HS-27A (cell line): ENCODE measurements around the gene METTL15.
"Not testable (repeated sequence)": the region's sequence is repeated elsewhere in the genome, so short reads cannot be mapped to it uniquely, and the experiment has no call there.

Experiments used
- DNase-seq: peaks from one replicate; pipeline ENCODE4 v3.0.0-alpha.2; 2012; ENCODE audit warnings: low read depth, missing footprints

The METTL15 gene

DNA sequence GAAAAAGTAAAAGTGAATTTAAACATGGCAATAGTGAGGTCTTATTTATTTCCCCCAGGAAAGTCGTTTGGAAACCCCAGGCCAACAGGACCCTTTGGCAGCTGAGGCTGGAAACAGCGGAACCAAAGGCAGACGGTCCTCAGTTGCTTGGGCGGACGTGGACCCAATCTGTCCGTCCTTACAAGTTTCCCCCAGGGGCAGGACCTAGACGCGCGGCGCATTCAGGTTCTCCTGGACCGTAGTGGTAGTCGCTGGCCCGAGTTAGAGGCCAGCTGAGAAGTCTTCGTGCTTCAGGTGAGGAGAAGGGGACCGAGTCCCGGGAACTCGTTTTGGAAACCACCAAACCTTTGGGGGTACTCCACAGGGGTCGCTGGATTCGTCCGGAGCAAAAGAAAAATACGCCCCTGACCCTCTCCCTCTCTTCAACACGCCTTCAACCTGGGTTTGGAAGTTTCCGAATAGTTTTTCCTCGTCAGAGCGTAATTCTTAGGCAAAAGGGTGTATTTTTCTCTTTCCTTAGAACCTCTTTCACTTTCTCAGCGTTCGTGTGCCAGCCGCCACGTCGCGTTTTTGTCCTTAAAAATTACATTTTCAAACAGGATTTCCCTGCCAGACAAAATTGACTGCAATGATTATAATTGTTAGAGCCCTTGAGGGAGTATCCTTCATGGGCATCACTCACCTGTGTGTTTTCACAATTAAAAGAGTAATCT, 2.1 kb downstream of the METTL15 start:
- DNase-seq = peak; percentile 62

DNA sequence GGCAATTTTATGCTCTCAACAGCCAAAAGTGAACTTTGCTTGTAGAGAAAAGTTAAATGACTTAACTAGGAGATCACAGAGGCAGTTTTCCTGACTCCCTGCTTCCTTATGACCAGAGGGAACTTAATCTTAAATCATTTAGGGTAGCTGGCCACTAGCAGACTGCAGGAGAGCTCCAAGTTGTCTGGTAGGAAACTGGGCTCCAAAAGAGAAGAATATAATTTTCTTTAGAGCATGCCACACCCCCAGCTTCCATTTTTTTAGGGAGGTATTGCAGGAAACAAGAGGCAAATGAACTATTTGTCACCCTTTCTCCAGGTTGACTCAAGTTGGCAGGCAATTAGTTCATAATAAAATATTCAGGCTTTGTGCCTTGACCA, 2.6 kb downstream of the METTL15 start:
- no peak for DNase-seq

DNA sequence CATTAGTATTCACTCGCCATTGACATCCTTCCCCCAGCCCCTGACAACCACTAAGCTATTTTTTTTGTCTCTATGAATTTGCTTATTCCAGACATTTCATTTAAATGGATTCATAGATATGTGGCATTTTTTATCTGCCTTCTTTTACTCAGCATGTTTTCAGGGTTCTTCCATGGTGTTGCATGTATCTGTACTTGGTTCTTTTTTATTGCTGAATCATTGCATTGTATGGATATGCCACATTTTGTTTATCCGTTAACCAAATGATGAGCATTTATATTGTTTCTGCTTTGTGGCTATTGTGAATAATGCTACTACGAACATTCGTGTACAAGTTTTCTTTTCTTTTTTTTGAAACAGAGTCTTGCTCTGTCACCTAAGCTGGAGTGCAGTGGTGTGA, 5.9 kb downstream of the METTL15 start:
- DNase-seq = no peak

DNA sequence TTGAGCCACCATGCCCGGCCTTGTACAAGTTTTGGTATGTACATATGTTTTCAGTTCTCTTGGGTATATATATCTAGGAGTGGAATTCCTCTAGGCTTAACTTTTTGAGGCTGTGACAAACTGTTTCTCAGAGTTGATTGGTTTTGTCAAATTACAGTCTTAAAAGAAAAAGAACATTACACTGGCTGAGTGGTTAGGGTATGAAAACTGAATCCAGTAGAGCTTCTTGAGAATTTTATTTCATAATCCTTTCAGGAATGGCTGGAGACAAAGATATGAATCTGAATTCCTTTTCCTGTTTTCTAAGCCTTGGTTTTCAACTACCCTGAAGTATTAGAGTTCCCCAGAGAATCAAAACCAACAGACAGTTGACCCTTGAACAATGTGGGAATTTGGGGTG, 6.5 kb downstream of the METTL15 start:
- no peak for DNase-seq

DNA sequence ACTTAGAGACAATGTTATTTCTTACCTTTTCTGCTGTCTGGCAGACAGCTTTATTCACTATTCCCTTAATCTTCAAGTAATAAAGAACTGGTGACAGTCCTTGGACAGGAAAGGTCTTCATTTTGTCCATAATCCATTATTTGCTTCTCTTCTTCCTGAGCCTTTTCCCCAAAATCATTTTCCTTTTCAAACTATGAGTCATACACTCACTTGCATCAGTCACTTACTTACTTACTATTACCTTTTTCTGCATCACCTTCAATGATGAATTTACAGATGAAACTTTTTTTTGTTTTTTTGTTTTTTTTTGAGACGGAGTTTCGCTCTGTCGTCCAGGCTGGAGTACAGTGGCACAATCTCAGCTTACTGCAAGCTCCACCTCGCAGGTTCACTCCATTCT, 9.5 kb downstream of the METTL15 start:
- no peak for DNase-seq

DNA sequence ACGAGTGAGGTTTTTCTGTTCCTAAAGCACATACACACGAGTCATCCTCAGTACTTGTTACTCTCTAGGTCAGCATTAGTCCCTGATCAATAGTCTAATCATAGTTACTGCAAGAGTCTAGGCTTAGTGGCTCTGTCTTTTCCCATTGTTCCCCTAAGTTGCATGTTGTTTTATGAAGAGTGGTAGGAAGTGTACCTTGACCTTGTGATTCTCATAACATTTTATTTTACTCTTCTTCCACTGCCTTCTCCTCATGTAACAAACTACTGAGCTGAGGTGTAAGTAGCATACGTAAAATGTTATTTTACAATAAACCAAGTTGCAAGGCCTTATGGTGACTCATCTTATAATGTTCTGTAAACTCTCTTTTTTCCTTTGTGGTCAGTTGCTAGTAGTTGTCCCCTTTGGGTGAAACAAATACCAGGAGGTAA, 15.0 kb downstream of the METTL15 start:
- DNase-seq = no peak

DNA sequence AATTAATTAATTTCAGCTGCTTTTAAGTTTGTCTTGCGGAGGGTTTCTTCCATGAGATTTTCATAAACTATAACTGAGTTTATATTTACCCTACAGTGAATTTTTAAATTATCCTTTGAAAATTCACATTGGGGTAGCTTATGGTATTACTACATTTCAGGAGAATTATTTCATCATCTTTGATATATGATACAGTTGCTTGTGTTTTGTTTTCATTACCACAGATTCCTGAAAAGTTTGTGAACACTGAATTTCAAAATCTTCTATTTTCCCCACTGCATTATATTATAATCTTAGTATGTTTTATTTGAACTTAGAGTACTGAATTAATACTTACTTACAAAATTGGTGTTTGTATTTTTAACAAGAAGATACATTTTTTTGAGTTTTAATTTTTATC, 24.4 kb downstream of the METTL15 start:
- DNase-seq = no peak

DNA sequence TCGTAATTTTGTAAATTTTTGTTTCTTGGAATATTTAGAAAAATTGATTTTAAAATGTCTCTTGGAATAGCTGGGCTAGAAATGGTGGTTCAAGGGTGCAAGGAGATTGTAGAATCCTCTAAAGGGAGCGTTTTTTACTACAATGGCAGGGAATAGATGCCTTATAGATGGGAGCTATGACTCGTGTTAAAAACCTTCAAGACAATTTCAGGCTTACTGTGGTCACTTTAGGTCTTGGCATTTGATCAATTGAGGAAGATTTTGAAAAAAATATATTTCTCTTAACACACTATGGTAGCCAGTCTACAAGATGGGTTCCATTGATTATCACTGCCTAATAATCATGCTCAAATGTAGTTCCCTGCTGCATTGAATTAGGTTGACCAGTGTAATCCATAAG, 25.0 kb downstream of the METTL15 start:
- DNase-seq = no peak

DNA sequence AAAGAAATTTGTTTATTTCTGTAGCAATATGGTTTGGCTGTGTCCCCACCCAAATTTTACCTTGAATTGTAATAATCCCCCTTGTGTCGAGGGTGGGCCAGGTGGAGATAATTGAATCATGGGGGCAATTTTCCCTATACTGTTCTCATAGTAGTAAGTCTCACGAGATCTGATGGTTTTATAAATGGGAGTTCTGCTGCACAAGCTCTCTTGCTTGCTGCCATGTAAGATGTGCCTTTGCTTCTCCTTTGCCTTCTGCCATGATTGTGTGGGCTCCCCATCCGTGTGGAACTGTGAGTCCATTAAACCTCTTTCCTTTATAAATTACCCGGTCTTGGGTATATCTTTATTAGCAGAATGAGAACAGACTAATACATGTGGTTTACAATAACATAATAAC, 28.0 kb downstream of the METTL15 start:
- not testable (repeated sequence) for DNase-seq

DNA sequence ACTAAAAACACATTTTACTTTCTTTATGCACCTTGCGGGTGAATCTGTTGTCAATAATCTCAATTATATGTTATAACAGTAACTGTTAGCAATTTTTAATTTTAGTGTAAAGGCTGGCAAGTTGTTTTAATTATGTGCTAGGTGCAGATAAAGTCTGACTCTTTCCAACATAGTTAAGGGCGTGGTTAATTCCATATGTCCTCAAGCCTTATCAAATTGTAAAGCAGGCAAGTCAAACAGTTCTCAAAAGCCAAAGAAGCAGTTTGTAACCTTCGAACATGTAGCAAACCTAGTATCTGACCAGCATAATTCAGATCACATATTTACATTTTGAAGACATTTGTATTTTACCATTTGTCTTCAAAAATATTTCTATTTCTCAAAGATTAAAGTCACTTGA, 29.2 kb downstream of the METTL15 start:
- no peak for DNase-seq

DNA sequence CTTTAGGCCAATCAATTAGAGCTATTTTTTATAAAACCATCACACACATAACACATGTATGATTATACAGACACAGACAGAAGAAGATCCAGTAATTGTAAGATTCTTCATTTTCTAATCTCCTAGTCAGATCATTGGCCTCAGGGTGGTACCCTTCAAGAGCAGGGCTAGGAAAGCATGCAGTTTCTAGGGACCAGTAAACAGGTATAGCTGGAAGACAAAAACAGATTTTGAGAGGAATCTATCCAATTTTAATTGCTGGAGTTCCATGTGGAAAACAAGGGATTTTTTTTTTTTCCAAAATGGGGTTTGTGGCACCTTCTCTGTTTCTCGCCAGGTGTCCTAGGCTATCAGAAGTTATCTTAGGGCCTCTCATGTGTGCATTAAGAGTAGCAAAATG, 29.6 kb downstream of the METTL15 start:
- DNase-seq = no peak

DNA sequence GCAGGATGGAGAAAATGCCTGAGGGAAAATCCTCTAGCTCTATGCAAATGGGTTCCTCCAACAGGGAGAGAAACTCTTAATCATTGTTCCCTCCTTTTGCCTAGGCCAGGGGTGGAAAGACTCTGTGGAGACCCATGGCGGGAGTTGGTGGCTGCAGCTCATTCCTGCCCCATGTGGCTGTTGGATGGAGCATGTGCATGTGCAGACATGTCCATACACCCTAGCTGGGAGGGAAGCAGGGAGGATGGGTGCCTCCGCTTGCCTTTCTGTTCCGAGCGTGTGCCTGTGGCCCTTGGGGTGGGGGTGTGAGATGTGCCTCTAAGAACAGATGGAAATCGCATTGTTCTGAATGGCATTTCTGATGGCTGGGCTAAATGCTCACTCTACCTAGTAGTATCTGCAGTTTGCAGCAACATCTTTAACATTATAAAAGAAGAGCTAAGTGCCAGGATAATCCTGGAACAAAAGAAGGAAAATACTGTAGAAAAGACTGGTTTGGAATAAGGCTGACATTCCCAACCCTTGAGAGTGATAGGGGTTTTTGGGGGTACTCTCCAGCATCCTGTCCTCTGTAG, 31.7 kb downstream of the METTL15 start:
- no peak for DNase-seq

DNA sequence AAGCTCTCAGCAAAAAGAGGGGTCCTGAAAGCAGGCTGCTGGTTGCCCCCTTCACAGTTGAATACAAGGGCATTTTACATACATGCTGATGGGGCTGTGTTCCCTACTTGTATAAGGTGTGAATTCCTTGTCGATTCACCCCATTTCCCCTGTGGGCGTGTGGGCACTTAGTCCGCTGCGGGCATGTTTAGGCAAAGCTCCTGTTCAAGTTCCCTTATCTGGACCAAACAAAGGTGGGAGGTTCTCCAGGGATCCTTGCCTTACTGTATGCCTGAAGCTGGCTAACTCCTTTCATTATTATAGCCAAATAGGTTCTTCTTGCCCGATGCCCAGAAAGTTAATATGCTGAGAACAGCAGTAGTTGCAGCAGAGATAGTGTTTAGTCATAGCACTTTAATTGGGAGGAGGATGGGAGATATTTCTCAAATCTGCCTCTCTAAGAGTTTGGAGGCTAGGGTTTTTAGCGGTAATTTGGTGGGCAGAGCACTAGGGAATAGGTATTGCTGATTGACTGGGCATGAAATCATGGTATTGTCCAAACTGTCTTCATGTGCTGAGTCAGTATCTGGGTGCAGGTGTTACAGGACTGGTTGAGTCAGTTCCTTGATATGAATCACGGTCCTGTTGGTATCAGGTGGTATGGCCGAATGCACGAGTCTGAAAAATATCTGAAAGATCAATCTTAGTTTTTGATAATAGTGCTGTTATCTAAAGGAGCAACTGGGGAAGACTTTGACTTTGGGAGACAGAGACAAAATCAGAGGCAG, 32.7 kb downstream of the METTL15 start:
- DNase-seq = no peak

DNA sequence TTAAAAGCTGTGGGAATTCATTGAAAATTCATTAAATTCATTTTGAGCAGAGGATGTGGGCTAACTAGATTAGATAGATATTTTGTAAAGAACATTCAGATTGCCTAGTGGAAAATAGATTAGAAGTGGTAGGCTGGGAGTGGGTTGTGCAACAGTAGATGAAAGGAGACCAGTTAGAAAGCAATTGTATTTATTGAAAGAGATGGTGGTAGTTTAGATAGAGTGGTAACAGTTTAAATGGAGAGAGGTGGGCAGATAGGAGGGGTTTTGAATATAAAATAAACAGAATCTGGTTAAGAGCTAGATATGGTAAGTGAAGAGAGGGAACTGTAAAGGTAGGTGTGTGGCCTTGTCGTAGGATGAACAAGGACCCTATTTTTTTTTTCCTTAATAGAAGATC, 34.5 kb downstream of the METTL15 start:
- DNase-seq = no peak

DNA sequence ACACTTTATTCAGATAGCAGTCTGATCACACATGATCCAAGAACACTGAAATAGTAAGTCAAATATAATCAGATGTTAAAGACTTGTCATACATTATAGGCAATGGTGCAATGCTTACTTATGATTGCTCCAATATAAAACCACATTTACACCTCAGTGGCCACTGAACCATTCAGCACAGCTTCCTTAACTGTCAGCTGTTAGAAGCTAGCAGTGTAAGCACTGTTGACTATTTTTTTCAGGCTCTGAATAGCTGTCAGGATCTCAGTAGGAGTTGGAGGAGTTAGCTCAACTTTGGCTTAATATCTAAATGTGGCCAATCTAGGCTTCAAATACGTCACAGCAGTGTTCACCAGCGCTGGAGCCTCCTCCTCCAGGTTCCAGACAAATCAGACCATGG, 36.6 kb downstream of the METTL15 start:
- DNase-seq = no peak

DNA sequence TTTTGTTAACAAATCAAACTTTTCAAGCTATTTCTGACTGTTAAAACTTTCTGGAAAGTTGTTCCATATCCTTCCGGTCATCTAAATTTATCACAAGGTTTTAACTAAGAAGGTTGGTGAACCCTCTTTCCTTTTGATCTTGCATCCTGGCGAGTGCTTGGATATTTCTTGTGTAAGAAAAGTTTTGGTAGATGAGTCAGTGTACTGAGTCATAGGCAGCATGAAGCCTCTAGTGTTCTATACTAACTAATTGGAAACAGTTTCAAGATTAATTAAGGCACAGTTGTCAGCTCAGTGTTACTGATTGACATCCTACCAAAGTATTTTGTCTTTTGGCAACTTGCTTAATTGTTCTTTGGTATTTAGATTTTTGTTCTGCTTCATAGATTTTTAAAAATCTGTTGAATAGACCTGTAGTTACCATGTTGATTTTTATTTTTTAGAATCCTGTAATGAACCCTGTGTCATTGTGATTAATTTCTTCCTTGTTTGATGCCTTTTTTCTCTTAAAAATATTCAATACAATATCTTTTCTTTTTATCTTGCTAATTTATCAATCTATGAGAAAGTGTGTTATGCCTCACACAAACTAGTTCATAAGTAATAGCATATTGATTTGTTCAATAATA, 38.0 kb downstream of the METTL15 start:
- DNase-seq = peak; percentile 81

DNA sequence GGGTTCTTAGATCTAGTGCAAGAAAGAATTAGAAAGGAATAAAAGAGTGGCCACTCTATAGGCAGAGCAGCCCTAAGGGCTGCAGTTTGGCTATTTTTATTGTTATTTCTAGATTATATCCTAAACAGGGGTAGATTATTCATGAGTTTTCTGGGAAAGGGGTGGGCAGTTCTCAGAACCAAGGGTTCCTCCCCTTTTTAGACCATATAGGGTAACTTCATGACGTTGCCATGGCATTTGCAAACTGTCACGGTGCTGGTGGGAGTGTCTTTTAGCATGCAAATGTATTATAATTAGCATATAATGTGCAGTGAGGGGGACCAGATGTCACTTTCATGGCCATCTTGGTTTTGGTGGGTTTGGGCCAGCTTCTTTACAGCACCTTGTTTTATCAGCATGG, 44.6 kb downstream of the METTL15 start:
- no peak for DNase-seq

DNA sequence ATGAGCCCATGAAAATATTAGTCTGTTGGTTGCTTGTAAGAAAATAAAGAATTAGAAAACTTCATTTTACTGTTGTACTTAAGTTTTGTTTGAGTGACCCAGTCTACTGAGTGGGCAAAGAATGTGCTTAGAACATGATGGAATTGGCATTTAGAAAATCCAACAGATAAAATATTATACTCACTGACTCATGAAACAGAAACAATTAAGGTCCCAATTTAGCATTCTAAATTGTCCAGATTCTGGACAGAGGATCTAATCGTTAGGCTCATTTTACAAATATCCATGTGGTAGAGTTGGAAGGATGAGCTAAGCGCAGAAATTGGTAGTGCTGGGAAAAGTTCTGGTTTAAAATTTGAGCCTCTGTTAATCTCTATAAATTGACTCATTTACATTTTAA, 45.4 kb downstream of the METTL15 start:
- DNase-seq = no peak

DNA sequence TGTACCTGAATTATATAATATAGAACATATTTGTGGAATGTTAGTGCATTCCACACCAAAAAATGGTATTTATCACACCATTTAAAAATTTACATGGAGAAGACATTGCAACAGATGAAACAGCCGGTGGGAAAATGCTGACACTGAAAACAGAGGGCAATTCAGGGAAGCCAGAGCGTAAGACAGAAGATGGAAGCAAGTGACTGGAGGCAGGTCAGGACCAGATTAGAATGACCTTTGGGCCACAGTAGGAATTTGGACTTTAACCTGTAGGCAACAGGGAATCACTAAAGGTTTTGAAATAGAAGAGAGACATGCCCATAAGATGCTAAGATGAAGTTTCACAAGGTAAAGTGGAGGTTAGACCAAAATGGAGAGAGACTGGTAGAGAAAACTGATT, 60.5 kb downstream of the METTL15 start:
- DNase-seq = no peak

DNA sequence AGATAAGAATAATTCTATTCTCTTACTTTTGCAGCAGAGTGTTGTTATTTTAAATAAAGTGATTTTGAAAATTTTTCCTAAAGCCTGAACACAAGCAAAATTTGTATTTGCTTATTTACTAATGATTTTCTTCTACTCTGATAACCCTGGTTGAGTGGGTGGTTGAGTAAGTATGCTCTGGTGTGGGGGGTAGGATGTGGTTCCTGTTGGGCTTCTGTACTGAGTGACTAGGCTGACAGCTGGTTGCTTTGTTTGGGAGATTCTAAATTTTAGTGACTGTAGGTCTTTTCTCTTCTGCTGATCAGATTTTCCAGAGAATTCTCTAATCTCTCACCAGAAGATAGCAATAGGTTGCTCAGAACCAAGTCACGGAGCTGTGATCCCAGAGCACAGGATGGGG, 61.6 kb downstream of the METTL15 start:
- DNase-seq = no peak

DNA sequence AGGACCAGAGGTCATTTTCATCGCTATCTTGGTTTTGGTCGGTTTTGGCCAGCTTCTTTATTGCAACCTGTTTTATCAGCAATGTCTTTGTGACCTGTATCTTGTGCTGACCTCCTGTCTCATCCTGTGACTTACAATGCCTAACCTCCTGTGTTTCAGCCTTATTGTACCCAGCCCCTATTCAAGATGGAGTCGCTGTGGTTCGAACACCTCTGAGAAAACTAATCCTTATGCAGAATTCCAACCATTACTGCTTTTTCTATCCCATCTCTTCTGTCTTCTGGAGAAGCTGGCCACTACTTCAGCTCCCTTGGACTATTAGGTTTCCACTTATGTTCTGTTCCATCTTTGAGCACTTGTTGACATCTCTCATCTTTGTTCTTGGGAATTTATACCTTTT, 62.6 kb downstream of the METTL15 start:
- no peak for DNase-seq

DNA sequence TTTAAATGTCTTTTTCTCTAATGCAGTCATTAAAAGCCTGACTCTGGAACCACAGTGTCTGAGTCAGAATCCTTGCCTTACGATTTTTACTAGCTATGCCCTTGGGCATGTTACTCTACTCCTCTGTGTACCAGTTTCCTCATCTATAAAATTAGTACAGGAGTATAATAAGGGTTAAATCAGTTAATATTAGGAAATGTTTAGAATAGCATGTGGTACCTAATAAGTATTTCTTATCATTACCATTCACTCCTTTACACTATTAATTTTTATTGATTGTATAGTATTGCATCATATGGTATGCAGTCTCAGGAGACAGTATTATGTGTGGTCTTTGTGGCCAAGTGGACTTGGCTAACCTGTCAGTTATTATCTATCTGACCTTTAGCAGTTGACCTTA, 68.2 kb downstream of the METTL15 start:
- DNase-seq = no peak

DNA sequence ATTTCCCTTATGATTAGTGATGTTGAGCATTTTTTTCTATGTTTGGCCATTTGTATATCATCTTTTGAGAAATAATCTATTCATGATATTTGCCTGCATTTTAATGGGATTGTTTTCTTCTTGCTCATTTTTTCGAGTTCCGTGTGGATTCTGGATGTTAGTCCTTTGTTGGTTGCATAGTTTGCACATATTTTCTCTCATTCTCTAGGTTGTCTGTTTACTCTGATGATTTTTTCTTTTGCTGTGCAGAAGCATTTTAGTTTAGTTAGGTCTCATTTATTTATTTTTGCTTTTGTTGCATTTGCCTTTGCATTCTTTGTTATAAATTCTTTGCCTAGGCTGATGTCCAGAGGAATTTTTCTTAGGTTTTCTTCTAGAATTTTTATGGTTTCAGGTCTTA, 87.3 kb downstream of the METTL15 start:
- DNase-seq = no peak
